ENCODE results near the gene TRAPPC12.

DNA sequence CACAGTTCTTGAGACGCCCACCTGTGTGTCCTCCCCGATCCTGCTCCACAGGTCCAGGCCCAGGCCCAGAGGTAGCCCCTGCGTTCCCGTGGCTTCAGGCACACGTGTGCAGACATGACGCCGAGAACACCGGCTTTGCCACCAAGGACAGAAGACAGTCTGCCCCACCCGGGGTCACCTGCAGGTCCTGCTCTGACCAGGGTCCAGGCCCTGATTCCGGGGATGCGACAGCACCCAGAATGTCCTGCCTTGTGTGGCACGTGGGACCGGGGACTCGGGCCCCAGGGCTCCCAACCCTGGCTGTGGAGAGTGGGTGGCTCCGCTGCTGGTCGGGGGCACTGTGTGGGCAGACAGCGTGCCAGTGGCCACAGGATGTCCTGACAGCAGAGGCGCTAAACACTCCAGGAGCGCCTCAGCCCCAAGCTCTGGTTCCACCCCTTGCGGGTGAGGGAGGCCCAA, 102.9 kb downstream of the TRAPPC12 start:
- no peak for TF ChIP-seq POLR2AphosphoS5 (IDR thresholded peaks at IDR 0.05)
- TF ChIP-seq, protein P1, sequence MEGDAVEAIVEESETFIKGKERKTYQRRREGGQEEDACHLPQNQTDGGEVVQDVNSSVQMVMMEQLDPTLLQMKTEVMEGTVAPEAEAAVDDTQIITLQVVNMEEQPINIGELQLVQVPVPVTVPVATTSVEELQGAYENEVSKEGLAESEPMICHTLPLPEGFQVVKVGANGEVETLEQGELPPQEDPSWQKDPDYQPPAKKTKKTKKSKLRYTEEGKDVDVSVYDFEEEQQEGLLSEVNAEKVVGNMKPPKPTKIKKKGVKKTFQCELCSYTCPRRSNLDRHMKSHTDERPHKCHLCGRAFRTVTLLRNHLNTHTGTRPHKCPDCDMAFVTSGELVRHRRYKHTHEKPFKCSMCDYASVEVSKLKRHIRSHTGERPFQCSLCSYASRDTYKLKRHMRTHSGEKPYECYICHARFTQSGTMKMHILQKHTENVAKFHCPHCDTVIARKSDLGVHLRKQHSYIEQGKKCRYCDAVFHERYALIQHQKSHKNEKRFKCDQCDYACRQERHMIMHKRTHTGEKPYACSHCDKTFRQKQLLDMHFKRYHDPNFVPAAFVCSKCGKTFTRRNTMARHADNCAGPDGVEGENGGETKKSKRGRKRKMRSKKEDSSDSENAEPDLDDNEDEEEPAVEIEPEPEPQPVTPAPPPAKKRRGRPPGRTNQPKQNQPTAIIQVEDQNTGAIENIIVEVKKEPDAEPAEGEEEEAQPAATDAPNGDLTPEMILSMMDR (IDR thresholded peaks at IDR 0.05) = no peak
